SK-N-SH treated with all-trans-retinoic acid at 6 μM for 48 hours (cell line): ENCODE data around the gene CCBE1.

ENCODE experiments used
- ARNTL ChIP-seq: fragments of 450-650 bp; formaldehyde crosslinking; IDR thresholded peaks from 2 replicates; pipeline ENCODE4 v1.5.0; 2020; ENCODE audit warnings: low read depth, mild to moderate bottlenecking, moderate library complexity, borderline replicate concordance
- BACH2 ChIP-seq: fragments of 250-450 bp; sonication (Bioruptor Pico); IDR thresholded peaks from 2 replicates; pipeline ENCODE4 v1.9.0; 2021; ENCODE audit warnings: mild to moderate bottlenecking, borderline replicate concordance
- CREB5 ChIP-seq: fragments of 250-450 bp; sonication (Bioruptor Pico); IDR thresholded peaks from 2 replicates; pipeline ENCODE4 v1.5.1; 2020; ENCODE audit warnings: low read depth, mild to moderate bottlenecking, moderate library complexity
- CSDC2 ChIP-seq: fragments of 250-450 bp; sonication (Bioruptor Pico); IDR thresholded peaks from 2 replicates; pipeline ENCODE4 v1.5.0; 2020; ENCODE audit warnings: mild to moderate bottlenecking, moderate library complexity
- CSRNP3 ChIP-seq: fragments of 250-450 bp; sonication (Bioruptor Pico); IDR thresholded peaks from 2 replicates; pipeline ENCODE4 v1.5.1; 2021; ENCODE audit warnings: mild to moderate bottlenecking, moderate library complexity
- PATZ1 ChIP-seq: fragments of 250-450 bp; sonication (Bioruptor Pico); IDR thresholded peaks from 2 replicates; pipeline ENCODE4 v1.8.0; 2020; ENCODE audit warnings: mild to moderate bottlenecking, moderate library complexity, borderline replicate concordance
- POU6F1 ChIP-seq: fragments of 250-450 bp; sonication (Bioruptor Pico); IDR thresholded peaks from 2 replicates; pipeline ENCODE4 v1.8.0; 2021; ENCODE audit warnings: low read depth, mild to moderate bottlenecking, moderate library complexity, borderline replicate concordance
- RARB ChIP-seq: fragments of 250-450 bp; sonication (Bioruptor Pico); IDR thresholded peaks from 2 replicates; pipeline ENCODE4 v1.8.0; 2021; ENCODE audit warnings: mild to moderate bottlenecking, moderate library complexity
- ZFP3 ChIP-seq: fragments of 250-450 bp; sonication (Bioruptor Pico); IDR thresholded peaks from 2 replicates; pipeline ENCODE4 v1.5.0; 2020; ENCODE audit warnings: mild to moderate bottlenecking, moderate library complexity
- ZNF8 ChIP-seq: fragments of 450-650 bp; formaldehyde crosslinking; IDR thresholded peaks from 2 replicates; pipeline ENCODE4 v1.5.0; 2020; ENCODE audit warnings: mild to moderate bottlenecking, moderate library complexity

- TF ChIP-seq POU6F1 (CRISPR knock-in tag) (no peak), ZNF8 (CRISPR knock-in tag) (no peak), PATZ1 (no peak), CSRNP3 (CRISPR knock-in tag) (no peak), CREB5 (CRISPR knock-in tag) (no peak), RARB (CRISPR knock-in tag) (no peak), ARNTL (CRISPR knock-in tag) (no peak), CSDC2 (CRISPR knock-in tag) (no peak), ZFP3 (CRISPR knock-in tag) (no peak), BACH2 (CRISPR knock-in tag) (no peak)
Measured at GRCh38 chr18:59728816-59729215, 31.6 kb upstream of the CCBE1 start.
